Body of pancreas (tissue), 4 donors: Measurements from ENCODE around the gene VWDE.

Experiments used
- CTCF ChIP-seq, 7 experiments: fragments of 450-650 bp in 4 of 7; fragments of 200-600 bp in 3 of 7; sonication (generic) in 3 of 7; IDR thresholded peaks; one replicate each; pipeline ENCODE4 v1.5.1; 2016 to 2019; ENCODE audit warnings: antibody characterized with exemption in 7 of 7
- POLR2A ChIP-seq, 3 donors: fragments of 450-650 bp; IDR thresholded peaks; one replicate each; pipeline ENCODE4 v1.6.1; 2016; ENCODE audit warnings: antibody characterized with exemption in 3 of 3, mild to moderate bottlenecking in 2 of 3

GRCh38 chr7:12431886-12432556 lies 28.4 kb upstream of the VWDE start:
- no peak for TF ChIP-seq CTCF (IDR thresholded peaks at IDR 0.05)
- no peak for TF ChIP-seq POLR2A (IDR thresholded peaks at IDR 0.05)
